Tibial nerve (tissue), 3 donors: ENCODE measurements around the gene EPM2A.

ENCODE experiments used
- CTCF ChIP-seq, 5 experiments: fragments of 200-600 bp in 3 of 5; fragments of 450-650 bp in 2 of 5; sonication (generic) in 3 of 5; IDR thresholded peaks; one replicate each; pipeline ENCODE4 v1.5.1; 2016 to 2019; ENCODE audit warnings: antibody characterized with exemption in 5 of 5, mild to moderate bottlenecking in 3 of 5, moderate library complexity in 2 of 5
- POLR2A ChIP-seq, 2 donors: fragments of 450-650 bp; IDR thresholded peaks; one replicate each; pipeline ENCODE4 v1.6.1; 2017; ENCODE audit warnings: antibody characterized with exemption in 2 of 2, mild to moderate bottlenecking in 2 of 2, moderate library complexity in 2 of 2

- TF ChIP-seq CTCF (IDR thresholded peaks at IDR 0.05) = no peak
- no peak for TF ChIP-seq POLR2A (IDR thresholded peaks at IDR 0.05)
Observed at GRCh38 chr6:145711372-145711771, 23.9 kb downstream of the EPM2A start.
